GM19025 (cell line): ENCODE data around the gene IRF2BP1.
"Not testable (repeated sequence)": the region's sequence is repeated elsewhere in the genome, so short reads cannot be mapped to it uniquely, and the experiment has no call there.

Experiments
- ATAC-seq: cut with Tn5 transposase; IDR thresholded peaks from one replicate; pipeline ENCODE4 v1.9.1; 2021; ENCODE audit warnings: mild to moderate bottlenecking, low read depth, moderate library complexity; ENCODE audit not compliant: unreplicated experiment

The IRF2BP1 gene

GRCh38 chr19:45902651-45903625, 17.0 kb upstream of the IRF2BP1 start:
- peak; percentile 91 for ATAC-seq

GRCh38 chr19:45901912-45902650, 16.1 kb upstream of the IRF2BP1 start, which contains the start of gene MYPOP:
Gene MYPOP (minus strand): TSS chr19:45902613. CDS start chr19:45901773, 840 bp downstream.
- no peak for ATAC-seq

- no peak for ATAC-seq
Observed at GRCh38 chr19:45901432-45901911, 15.5 kb upstream of the IRF2BP1 start.

GRCh38 chr19:45900738-45901431, 14.9 kb upstream of the IRF2BP1 start:
- no peak for ATAC-seq

- ATAC-seq, result no peak
Observed at GRCh38 chr19:45899919-45900589, 14.1 kb upstream of the IRF2BP1 start.

- no peak for ATAC-seq
Observed at GRCh38 chr19:45899253-45899652, 13.3 kb upstream of the IRF2BP1 start.

GRCh38 chr19:45897261-45897812, 11.4 kb upstream of the IRF2BP1 start:
- ATAC-seq, result no peak

- ATAC-seq, result not testable (repeated sequence)
Observed at GRCh38 chr19:45895983-45896599, 10.2 kb upstream of the IRF2BP1 start.

GRCh38 chr19:45895519-45895972, 9.6 kb upstream of the IRF2BP1 start:
- ATAC-seq, result no peak

GRCh38 chr19:45890877-45891276, 4.9 kb upstream of the IRF2BP1 start:
- ATAC-seq, result no peak

GRCh38 chr19:45889210-45889885, 3.4 kb upstream of the IRF2BP1 start:
- ATAC-seq, result no peak

- no peak for ATAC-seq
Observed at GRCh38 chr19:45887200-45887710, 1.3 kb upstream of the IRF2BP1 start.

GRCh38 chr19:45886427-45887199, 672 bp upstream of the IRF2BP1 start:
- ATAC-seq, result peak; percentile 43

GRCh38 chr19:45884682-45885555, 1.0 kb downstream of the IRF2BP1 start:
- ATAC-seq, result peak; percentile 2

GRCh38 chr19:45883881-45884681, 1.9 kb downstream of the IRF2BP1 start:
- ATAC-seq, result no peak

GRCh38 chr19:45883586-45883880, 2.4 kb downstream of the IRF2BP1 start:
- no peak for ATAC-seq
